Mucosa of rectum (tissue), 2 donors: ENCODE data around the gene PLAAT4.
"Not testable (repeated sequence)": the region's sequence is repeated elsewhere in the genome, so short reads cannot be mapped to it uniquely, and the experiment has no call there.

ENCODE experiments used
- H3K27ac ChIP-seq, 2 donors: one replicate each; pipeline ENCODE4 v1.7.0; 2013; ENCODE audit warnings: inconsistent platforms in 2 of 2, low read depth in 2 of 2, low read length in 2 of 2
- H3K27me3 ChIP-seq, 2 donors: one replicate each; pipeline ENCODE4 v1.7.0; 2013; ENCODE audit warnings: low read length in 2 of 2; ENCODE audit not compliant: control insufficient read depth in 2 of 2, insufficient read depth in 2 of 2
- H3K36me3 ChIP-seq, 2 donors: one replicate each; pipeline ENCODE4 v1.7.0; 2013; ENCODE audit warnings: low read length in 2 of 2; ENCODE audit not compliant: control insufficient read depth in 2 of 2, insufficient read depth in 2 of 2
- H3K4me1 ChIP-seq, 2 donors: one replicate each; pipeline ENCODE4 v1.7.0; 2013; ENCODE audit warnings: low read length in 2 of 2, mild to moderate bottlenecking in 1 of 2; ENCODE audit not compliant: control insufficient read depth in 2 of 2, insufficient read depth in 2 of 2
- H3K4me3 ChIP-seq, 2 donors: one replicate each; pipeline ENCODE4 v1.7.0; 2013; ENCODE audit warnings: low read length in 2 of 2
- H3K9ac ChIP-seq, 2 donors: one replicate each; pipeline ENCODE4 v1.7.0; 2013; ENCODE audit warnings: low read length in 2 of 2, low read depth in 1 of 2, mild to moderate bottlenecking in 1 of 2
- H3K9me3 ChIP-seq, 2 donors: one replicate each; pipeline ENCODE4 v1.7.0; 2013; ENCODE audit warnings: low read length in 2 of 2; ENCODE audit not compliant: control insufficient read depth in 2 of 2
- donor health status: healthy.
- donor health status: Normal muscosa, but diverticular disease.

PLAAT4 gene

GRCh38 chr11:63564784-63565350 lies 28.3 kb downstream of the PLAAT4 start:
- H3K9ac ChIP-seq, result peak overlapping the region; percentile 44 to 66
- H3K4me3 ChIP-seq, result peak overlapping the region; percentile 62
- no peaks in the 10 kb centered on the region for H3K9me3 ChIP-seq
- no peaks in the 10 kb centered on the region for H3K36me3 ChIP-seq
- H3K4me1 ChIP-seq, result peaks cover 31 to 52% of the 10 kb centered on the region in 2 donors
- peak overlapping the region; percentile 98 to 99 for H3K27ac ChIP-seq
- no peaks in the 10 kb centered on the region for H3K27me3 ChIP-seq

- Histone ChIP-seq H3K9me3 (no peaks in the 10 kb centered on the region), H3K27me3 (no peaks in the 10 kb centered on the region), H3K27ac (peak overlapping the region; percentile 74 to 86), H3K9ac (peak overlapping the region; percentile 9 to 29), H3K4me1 (peaks cover 31 to 43% of the 10 kb centered on the region in 2 donors), H3K4me3 (peak overlapping the region in 1 of 2 donors; percentile 40), H3K36me3 (no peaks in the 10 kb centered on the region)
Measured at GRCh38 chr11:63567044-63567840, 30.6 kb downstream of the PLAAT4 start.

- no peaks in the 10 kb centered on the region for H3K36me3 ChIP-seq
- no peaks in the 10 kb centered on the region for H3K27me3 ChIP-seq
- no peaks in the 10 kb centered on the region for H3K9me3 ChIP-seq
- no peak overlapping the region for H3K27ac ChIP-seq
- H3K4me1 ChIP-seq, result peaks cover 27 to 35% of the 10 kb centered on the region in 2 donors
- H3K9ac ChIP-seq, result no peak overlapping the region
- H3K4me3 ChIP-seq, result no peak overlapping the region
Measured at GRCh38 chr11:63569570-63569969, 33.0 kb downstream of the PLAAT4 start.

DNA sequence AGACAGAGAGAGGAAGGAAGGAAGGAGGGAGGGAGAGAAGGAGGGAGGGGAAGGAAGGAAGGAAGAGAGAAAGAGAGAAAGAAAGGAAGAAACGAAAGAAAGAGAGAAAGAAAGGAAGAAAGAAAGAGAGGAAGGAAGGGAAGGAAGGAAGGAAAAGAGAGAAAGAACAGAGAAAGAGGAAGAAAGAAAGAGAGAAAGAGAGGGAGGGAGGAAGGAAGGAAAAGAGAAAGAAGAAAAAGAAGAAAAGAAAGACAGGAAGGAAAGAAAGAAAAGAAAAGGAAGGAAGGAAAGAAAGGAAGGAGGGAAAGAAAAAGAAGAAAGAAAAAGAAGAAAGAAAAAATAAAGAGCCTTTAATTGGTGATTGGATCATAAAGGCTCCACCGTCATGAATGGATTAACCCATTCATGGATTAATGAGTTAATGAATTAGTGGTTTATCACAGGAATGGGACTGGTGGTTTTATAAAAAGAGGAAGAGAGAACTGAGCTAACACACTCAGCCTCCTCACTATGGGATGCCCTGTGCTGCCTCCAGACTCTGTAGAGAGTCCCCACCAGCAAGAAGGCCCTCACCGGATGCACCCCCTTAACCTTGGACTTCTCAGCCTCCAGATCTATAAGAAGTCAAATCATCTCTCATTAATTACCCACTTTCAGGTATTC lies 35.5 kb downstream of the PLAAT4 start:
- Histone ChIP-seq H3K27ac (no peak overlapping the region), H3K4me3 (no peak overlapping the region), H3K9me3 (no peaks in the 10 kb centered on the region), H3K4me1 (peaks cover 18 to 26% of the 10 kb centered on the region in 2 donors), H3K36me3 (no peaks in the 10 kb centered on the region), H3K27me3 (no peaks in the 10 kb centered on the region), H3K9ac (no peak overlapping the region)

DNA sequence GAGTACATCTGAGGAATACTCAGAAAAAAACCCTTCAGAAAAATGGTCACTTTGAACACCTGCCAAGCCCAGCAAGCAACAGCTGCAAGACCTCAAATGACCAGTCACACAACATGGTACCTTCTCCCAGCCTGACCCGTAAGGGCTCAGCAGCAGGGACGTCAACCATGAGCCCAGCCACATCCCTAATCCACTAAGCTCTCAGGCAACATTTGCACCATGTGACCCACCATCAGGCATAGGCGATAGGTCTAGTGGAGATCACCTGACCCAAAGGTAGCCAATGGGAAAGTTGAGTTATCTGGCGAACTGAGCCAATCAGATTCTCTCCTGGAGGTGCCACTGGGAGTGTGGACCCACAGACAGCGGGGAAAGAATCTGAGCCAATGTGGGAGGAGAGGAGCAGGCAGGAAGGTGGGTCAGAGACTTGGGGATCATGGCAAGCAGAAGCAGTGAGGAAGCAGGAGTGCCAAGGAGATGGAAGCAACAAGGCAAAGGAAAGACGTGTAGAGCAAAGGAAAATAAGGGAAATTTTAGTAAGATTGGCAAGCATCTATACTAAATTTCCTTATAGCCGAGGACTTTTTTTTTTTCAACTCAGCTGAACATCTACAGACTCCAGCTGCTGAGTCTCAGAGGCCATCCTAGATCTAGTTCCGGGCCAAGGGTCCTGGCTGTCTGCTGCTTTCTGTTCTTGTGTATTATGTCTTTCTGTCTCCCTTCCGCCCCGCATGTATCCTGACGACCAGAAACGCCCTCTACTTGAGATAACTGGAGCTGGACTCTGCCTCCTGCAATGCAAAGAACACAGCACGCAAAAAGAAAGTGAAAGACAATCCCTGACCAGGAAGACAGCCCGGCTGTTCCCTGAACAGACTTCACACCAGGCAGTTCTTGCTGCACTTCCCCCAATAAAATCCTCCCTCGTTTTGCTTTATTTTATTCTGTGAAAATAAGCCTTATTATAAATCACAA lies 37.6 kb downstream of the PLAAT4 start:
- no peaks in the 10 kb centered on the region for H3K9me3 ChIP-seq
- peaks cover 13 to 18% of the 10 kb centered on the region in 2 donors for H3K4me1 ChIP-seq
- H3K27ac ChIP-seq, result peak overlapping the region; percentile 85 to 88
- H3K27me3 ChIP-seq, result no peaks in the 10 kb centered on the region
- H3K36me3 ChIP-seq, result no peaks in the 10 kb centered on the region
- peak overlapping the region; percentile 47 to 53 for H3K9ac ChIP-seq
- peak overlapping the region; percentile 26 to 61 for H3K4me3 ChIP-seq

DNA sequence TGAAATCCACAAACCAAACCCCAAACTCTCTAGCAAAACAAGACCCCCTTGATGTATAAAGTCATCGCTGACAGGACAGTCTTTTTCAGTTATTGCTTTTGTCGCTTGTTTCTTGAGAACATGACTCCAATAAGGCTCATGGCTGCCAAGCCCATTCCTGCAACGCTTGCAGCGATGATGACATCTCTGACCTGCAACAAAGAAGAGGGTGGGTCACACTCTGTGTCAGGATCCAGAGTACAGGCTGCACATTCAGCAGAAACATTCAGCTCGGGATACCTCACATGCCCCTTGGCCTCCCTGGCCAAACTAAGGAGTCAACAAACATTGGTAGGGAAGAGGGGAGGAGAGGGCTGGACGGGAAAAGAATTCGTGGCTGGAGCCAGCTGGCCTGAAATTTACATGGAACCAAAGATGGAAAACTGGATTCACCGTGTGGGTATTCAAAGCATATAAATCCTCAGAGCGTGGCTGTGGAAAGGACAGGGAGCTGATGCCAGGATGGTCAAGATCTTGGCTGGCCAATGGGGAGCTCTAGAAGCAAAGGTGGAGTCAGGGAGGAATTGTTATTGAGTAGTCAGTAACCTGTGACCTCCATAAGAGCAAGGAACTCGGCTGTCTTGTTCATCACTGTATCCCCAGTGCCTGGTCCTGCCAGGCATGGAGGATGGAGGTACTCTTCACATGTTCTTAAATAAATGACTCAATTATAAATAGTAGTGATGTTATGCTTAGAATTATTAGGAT lies 38.4 kb downstream of the PLAAT4 start:
- Histone ChIP-seq H3K9ac (peak overlapping the region; percentile 47 to 53), H3K27me3 (no peaks in the 10 kb centered on the region), H3K4me3 (peak overlapping the region; percentile 26 to 61), H3K9me3 (no peaks in the 10 kb centered on the region), H3K27ac (peak overlapping the region; percentile 85 to 88), H3K36me3 (peaks cover 0 to 2% of the 10 kb centered on the region in 2 donors), H3K4me1 (peaks cover 13 to 18% of the 10 kb centered on the region in 2 donors)

- not testable (repeated sequence) for H3K36me3 ChIP-seq, H3K9ac ChIP-seq, H3K27ac ChIP-seq, H3K27me3 ChIP-seq, H3K4me3 ChIP-seq, H3K9me3 ChIP-seq
- H3K4me1 ChIP-seq, result peaks cover 11 to 13% of the 10 kb centered on the region in 2 donors
Measured at GRCh38 chr11:63578882-63579281, 42.3 kb downstream of the PLAAT4 start.

DNA sequence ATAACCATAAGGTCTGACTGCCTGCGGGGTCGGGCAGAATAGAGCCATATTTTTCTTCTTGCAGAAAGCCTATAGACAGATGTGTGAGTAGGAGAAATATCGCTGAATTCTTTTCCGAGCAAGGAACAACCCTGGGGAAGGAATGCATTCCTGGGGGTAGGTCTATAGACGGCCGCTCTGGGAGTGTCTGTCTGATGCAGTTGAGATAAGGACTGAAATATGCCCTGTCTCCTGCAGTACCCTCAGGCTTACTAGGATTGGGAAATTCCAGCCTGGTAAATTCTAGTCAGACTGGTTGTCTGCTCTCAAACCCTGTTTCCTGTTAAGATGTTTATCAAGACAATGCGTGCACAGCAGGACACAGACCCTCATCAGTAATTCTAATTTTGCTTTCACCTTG lies 44.6 kb downstream of the PLAAT4 start:
- not testable (repeated sequence) for H3K27ac ChIP-seq

GRCh38 chr11:63583357-63583677 lies 46.7 kb downstream of the PLAAT4 start:
- H3K27me3 ChIP-seq, result no peaks in the 10 kb centered on the region
- no peak overlapping the region for H3K9ac ChIP-seq
- H3K9me3 ChIP-seq, result peaks cover 0 to 6% of the 10 kb centered on the region in 2 donors
- H3K36me3 ChIP-seq, result peaks cover 0 to 4% of the 10 kb centered on the region in 2 donors
- no peaks in the 10 kb centered on the region for H3K4me1 ChIP-seq
- no peak overlapping the region for H3K4me3 ChIP-seq
- no peak overlapping the region for H3K27ac ChIP-seq

More for the DNA sequence above, 44.6 kb downstream of the PLAAT4 start:
- H3K4me1 ChIP-seq, H3K4me3 ChIP-seq, H3K36me3 ChIP-seq, H3K27me3 ChIP-seq, H3K9ac ChIP-seq, H3K9me3 ChIP-seq: not testable (repeated sequence)
